PC-3 (cell line): ENCODE results near the gene ABCG1. TPM values are rescaled to one million over a fixed set of nuclear protein-coding genes. Genes with fewer than 3 reads are reported as not detected.

Source experiments
- ATAC-seq: fragments of 200-7000 bp; cut with Tn5 transposase; 2 replicates; pipeline ENCODE4 v1.9.1; 2020; ENCODE audit warnings: mild to moderate bottlenecking, moderate library complexity
- BruUV-seq: library from RNA; stranded (reverse); fragments of 400-500 nt; replicated peaks from 2 replicates; lab custom pipeline; 2021; lab: Mats Ljungman, UMichigan
- CTCF ChIA-PET: fragments of 300-600 bp; sonication (Branson Sonifier 250); formaldehyde crosslinking; loops from one replicate; lab custom pipeline; 2022; ENCODE audit warnings: antibody characterized with exemption; lab: Charles Lee
- POLR2A ChIA-PET: fragments of 300-600 bp; sonication (Branson Sonifier 250); formaldehyde crosslinking; loops from one replicate; lab custom pipeline; 2022; ENCODE audit warnings: antibody characterized with exemption; ENCODE audit not compliant: unreplicated experiment; lab: Charles Lee
- DNase-seq: peaks from one replicate; pipeline ENCODE4 v3.0.0-alpha.2; 2015
- H2AFZ ChIP-seq: fragments of 300-600 bp; sonication (generic); 2 replicates; pipeline ENCODE4 v1.6.0; 2016; ENCODE audit warnings: antibody characterized with exemption, low read length
- H3F3A ChIP-seq: fragments of 300-600 bp; sonication (generic); one replicate; pipeline ENCODE4 v1.6.0; 2017; ENCODE audit warnings: antibody characterized with exemption, low read length, control low read depth, mild to moderate bottlenecking; ENCODE audit not compliant: unreplicated experiment
- H3K27ac ChIP-seq: fragments of 300-600 bp; sonication (generic); 2 replicates; pipeline ENCODE4 v1.5.1; 2016; ENCODE audit warnings: mild to moderate bottlenecking, low read length
- H3K27me3 ChIP-seq: fragments of 300-600 bp; sonication (generic); 2 replicates; pipeline ENCODE4 v1.6.1; 2016; ENCODE audit warnings: low read length, mixed read lengths
- H3K36me3 ChIP-seq: fragments of 300-600 bp; sonication (generic); 2 replicates; pipeline ENCODE4 v1.6.1; 2016; ENCODE audit warnings: low read depth, mixed run types, low read length, mixed read lengths
- H3K4me1 ChIP-seq: fragments of 300-600 bp; sonication (generic); 2 replicates; pipeline ENCODE4 v1.5.1; 2016; ENCODE audit warnings: low read length; ENCODE audit not compliant: insufficient read depth
- H3K4me2 ChIP-seq: fragments of 300-600 bp; sonication (generic); 2 replicates; pipeline ENCODE4 v1.6.0; 2016; ENCODE audit warnings: low read length
- H3K4me3 ChIP-seq: fragments of 300-600 bp; sonication (generic); 2 replicates; pipeline ENCODE4 v1.5.1; 2016; ENCODE audit warnings: mild to moderate bottlenecking, low read length, mixed read lengths
- H3K79me2 ChIP-seq: fragments of 300-600 bp; sonication (generic); 2 replicates; pipeline ENCODE4 v1.6.1; 2017; ENCODE audit warnings: low read length, mixed read lengths
- H3K9ac ChIP-seq: fragments of 300-600 bp; sonication (generic); 2 replicates; pipeline ENCODE4 v1.6.0; 2016; ENCODE audit warnings: mild to moderate bottlenecking, low read length
- H3K9me2 ChIP-seq: fragments of 300-600 bp; sonication (generic); replicated peaks from 2 replicates; pipeline ENCODE4 v1.6.1; 2016; ENCODE audit warnings: mixed run types, low read length, mixed read lengths
- H3K9me3 ChIP-seq: fragments of 300-600 bp; sonication (generic); 2 replicates; pipeline ENCODE4 v1.6.1; 2016; ENCODE audit warnings: low read length, mixed read lengths
- H4K20me1 ChIP-seq: fragments of 300-600 bp; sonication (generic); 2 replicates; pipeline ENCODE4 v1.6.1; 2016; ENCODE audit warnings: low read length, mixed read lengths
- EZH2 ChIP-seq: fragments of 300-600 bp; sonication (generic); IDR thresholded peaks from one replicate; pipeline ENCODE4 v1.6.1; 2017; ENCODE audit warnings: antibody characterized with exemption, mild to moderate bottlenecking, low read length; ENCODE audit not compliant: unreplicated experiment
- EZH2phosphoT487 ChIP-seq: fragments of 300-600 bp; sonication (generic); IDR thresholded peaks from 2 replicates; pipeline ENCODE4 v1.6.1; 2018; ENCODE audit warnings: mild to moderate bottlenecking, antibody characterized with exemption, low read length, borderline replicate concordance
- intact Hi-C: fragments of 100-400 bp; cut with micrococcal nuclease; formaldehyde crosslinking; loops from 2 replicates; pipeline ENCODE4 v1.9.0; 2023
- total RNA-seq: library from RNA; depleted of rRNA; stranded (reverse); fragments of >200 nt; gene quantifications from 2 replicates; pipeline ENCODE4 v1.2.3, GENCODE V29; 2014
- TF ChIP-seq, protein P1 (sequence below): fragments of 300-600 bp; sonication (generic); conservative IDR thresholded peaks from 2 replicates; pipeline ENCODE4 v1.5.1; 2017; ENCODE audit warnings: antibody characterized with exemption, low read depth, mild to moderate bottlenecking, low read length

ABCG1 gene
- total RNA-seq, 1 experiment from 2014 or later, result 0.66 TPM

DNA sequence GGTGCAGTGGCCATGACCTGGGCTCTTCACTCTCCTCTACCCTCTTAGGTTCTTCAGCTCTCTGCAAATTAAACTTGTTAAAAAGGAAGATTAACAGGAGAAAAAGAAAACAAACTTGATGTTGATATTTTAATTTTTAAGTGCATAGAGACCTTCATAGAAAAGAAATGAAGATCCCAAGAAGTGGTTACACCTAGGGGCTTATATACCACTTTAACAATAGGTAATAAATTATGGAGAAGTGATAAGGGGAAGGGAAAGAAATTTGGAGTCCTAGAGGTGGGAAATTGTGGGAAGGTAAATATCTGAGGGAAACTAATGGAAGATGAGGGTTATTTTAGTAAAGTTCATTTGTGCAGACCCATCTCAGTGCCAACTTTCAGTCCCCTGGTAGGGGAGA lies 112.7 kb downstream of the ABCG1 start:
- no peak for TF ChIP-seq EZH2phosphoT487
- TF ChIP-seq EZH2, result no peak
- TF ChIP-seq, protein P1, sequence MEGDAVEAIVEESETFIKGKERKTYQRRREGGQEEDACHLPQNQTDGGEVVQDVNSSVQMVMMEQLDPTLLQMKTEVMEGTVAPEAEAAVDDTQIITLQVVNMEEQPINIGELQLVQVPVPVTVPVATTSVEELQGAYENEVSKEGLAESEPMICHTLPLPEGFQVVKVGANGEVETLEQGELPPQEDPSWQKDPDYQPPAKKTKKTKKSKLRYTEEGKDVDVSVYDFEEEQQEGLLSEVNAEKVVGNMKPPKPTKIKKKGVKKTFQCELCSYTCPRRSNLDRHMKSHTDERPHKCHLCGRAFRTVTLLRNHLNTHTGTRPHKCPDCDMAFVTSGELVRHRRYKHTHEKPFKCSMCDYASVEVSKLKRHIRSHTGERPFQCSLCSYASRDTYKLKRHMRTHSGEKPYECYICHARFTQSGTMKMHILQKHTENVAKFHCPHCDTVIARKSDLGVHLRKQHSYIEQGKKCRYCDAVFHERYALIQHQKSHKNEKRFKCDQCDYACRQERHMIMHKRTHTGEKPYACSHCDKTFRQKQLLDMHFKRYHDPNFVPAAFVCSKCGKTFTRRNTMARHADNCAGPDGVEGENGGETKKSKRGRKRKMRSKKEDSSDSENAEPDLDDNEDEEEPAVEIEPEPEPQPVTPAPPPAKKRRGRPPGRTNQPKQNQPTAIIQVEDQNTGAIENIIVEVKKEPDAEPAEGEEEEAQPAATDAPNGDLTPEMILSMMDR, result no peak
- DNase-seq (no peak), ATAC-seq (no peak)
- ChIA-PET POLR2A (no interaction called here), CTCF (no interaction called here)
- no peaks in the 10 kb centered on the region for H3F3A ChIP-seq
- no peak overlapping the region for H3K9ac ChIP-seq
- H3K4me1 ChIP-seq, result no peaks in the 10 kb centered on the region
- no peaks in the 10 kb centered on the region for H3K9me2 ChIP-seq
- H4K20me1 ChIP-seq, result no peaks in the 10 kb centered on the region
- H3K36me3 ChIP-seq, result no peaks in the 10 kb centered on the region
- no peak overlapping the region for H3K4me3 ChIP-seq
- H3K27me3 ChIP-seq, result peaks cover 5% of the 10 kb centered on the region; the same call in 1 of the 2 replicates
- no peaks in the 10 kb centered on the region for H3K79me2 ChIP-seq
- H3K9me3 ChIP-seq, result no peaks in the 10 kb centered on the region
- no peak overlapping the region for H3K4me2 ChIP-seq
- no peak overlapping the region for H3K27ac ChIP-seq
- no TSS peak for BruUV-seq
- intact Hi-C loops, result no loop called here
- no peak overlapping the region for H2AFZ ChIP-seq

DNA sequence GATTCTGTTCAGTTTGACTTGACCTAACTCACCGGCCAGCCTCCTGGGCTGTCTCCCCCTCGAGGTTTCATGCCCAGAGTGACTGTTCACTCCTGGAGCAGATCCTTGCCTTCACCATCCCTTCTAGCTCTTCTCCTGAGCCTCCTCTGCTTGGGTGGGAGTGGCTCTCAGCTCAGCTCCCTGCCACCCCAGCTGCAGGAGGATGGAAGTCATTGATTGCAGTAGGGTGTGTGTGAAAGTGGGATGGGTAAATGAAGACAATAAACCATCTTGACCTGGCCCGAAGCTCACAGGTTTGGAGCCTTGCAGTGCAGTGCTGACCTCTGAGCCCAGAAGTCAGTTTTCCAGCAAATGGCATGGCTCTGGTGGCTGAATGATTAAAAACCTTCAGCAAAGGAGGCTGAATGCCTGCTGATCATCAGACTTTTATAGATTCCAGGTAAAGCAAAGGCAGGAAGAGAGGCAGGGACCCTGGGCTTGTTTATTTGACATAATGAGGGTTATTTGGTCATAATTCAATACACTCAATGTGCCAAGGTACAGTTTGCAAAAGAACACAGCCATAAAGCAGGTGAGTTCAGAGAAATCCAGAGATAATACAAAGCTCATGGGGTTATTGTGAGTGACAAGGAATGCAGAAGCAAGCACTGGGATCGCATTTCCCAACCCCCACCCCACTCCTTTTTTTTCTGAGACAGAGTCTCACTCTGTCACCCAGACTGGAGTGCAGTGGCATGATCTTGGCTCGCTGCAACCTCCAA lies 113.8 kb downstream of the ABCG1 start:
- H3F3A ChIP-seq, result no peaks in the 10 kb centered on the region
- no peak for DNase-seq
- no peak overlapping the region for H3K4me2 ChIP-seq
- intact Hi-C loops, result no loop called here
- ATAC-seq, result no peak
- ChIA-PET POLR2A (no interaction called here), CTCF (interaction anchor here (0.6 kb wide), 1 partner anchor 23 kb away, joined by 7 read pairs; no protein-coding TSS in a partner anchor)
- no peak overlapping the region for H3K27ac ChIP-seq
- no peaks in the 10 kb centered on the region for H3K27me3 ChIP-seq
- H3K9me2 ChIP-seq, result no peaks in the 10 kb centered on the region
- H2AFZ ChIP-seq, result no peak overlapping the region
- H4K20me1 ChIP-seq, result no peaks in the 10 kb centered on the region
- H3K36me3 ChIP-seq, result no peaks in the 10 kb centered on the region
- H3K4me1 ChIP-seq, result peaks cover 4% of the 10 kb centered on the region
- H3K9me3 ChIP-seq, result no peaks in the 10 kb centered on the region
- no TSS peak for BruUV-seq
- H3K4me3 ChIP-seq, result no peak overlapping the region
- no peak for TF ChIP-seq EZH2
- TF ChIP-seq, protein P1, result no peak
- TF ChIP-seq EZH2phosphoT487, result no peak
- no peaks in the 10 kb centered on the region for H3K79me2 ChIP-seq
- H3K9ac ChIP-seq, result no peak overlapping the region

DNA sequence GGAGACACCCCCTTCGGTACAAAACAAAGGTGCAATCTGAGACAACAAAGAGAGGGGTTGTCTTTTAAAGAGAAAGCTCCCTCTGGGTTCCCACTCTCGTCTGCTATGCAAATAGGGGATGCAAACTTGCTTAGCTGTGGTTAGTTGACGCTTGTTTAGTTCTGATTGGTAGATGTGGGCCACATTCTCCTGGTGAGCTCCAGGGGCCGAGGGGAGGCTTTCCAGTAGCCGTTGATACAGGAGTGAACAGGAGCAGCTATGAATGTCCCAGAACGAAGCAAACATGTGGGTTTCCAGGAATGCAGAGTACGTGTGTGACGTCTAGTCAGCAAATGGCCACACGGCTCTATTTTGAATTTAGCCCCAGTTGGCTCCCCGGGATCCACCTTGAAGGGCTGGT lies 117.1 kb downstream of the ABCG1 start:
- H4K20me1 ChIP-seq, result no peaks in the 10 kb centered on the region
- H3K9me2 ChIP-seq, result no peaks in the 10 kb centered on the region
- no peak for TF ChIP-seq EZH2phosphoT487
- TF ChIP-seq, protein P1, result no peak
- TF ChIP-seq EZH2, result no peak
- H3K27ac ChIP-seq, result no peak overlapping the region
- intact Hi-C loops, result no loop called here
- H3K4me1 ChIP-seq, result peaks cover 15% of the 10 kb centered on the region
- no peaks in the 10 kb centered on the region for H3K27me3 ChIP-seq
- no peaks in the 10 kb centered on the region for H3K9me3 ChIP-seq
- DNase-seq, result no peak
- no peaks in the 10 kb centered on the region for H3F3A ChIP-seq
- H3K79me2 ChIP-seq, result no peaks in the 10 kb centered on the region
- H3K36me3 ChIP-seq, result no peaks in the 10 kb centered on the region
- H3K9ac ChIP-seq, result no peak overlapping the region
- ChIA-PET POLR2A (no interaction called here), CTCF (interaction anchor here (0.8 kb wide), 1 partner anchor 25 kb away, joined by 4 read pairs; no protein-coding TSS in a partner anchor)
- H2AFZ ChIP-seq, result no peak overlapping the region
- ATAC-seq, result no peak
- BruUV-seq, result no TSS peak
- H3K4me3 ChIP-seq, result no peak overlapping the region
- no peak overlapping the region for H3K4me2 ChIP-seq
